HG02981 (cell line): ENCODE measurements around the gene HSD17B12.

Experiments used
- ATAC-seq: cut with Tn5 transposase; IDR thresholded peaks from one replicate; pipeline ENCODE4 v1.9.1; 2021; ENCODE audit warnings: mild to moderate bottlenecking, moderate library complexity; ENCODE audit not compliant: unreplicated experiment

HSD17B12 gene

GRCh38 chr11:43687120-43687791 lies 6.7 kb downstream of the HSD17B12 start:
- no peak for ATAC-seq

GRCh38 chr11:43688394-43688793 lies 7.9 kb downstream of the HSD17B12 start:
- ATAC-seq, result no peak

- ATAC-seq, result no peak
Observed at GRCh38 chr11:43689167-43689566, 8.6 kb downstream of the HSD17B12 start.

DNA sequence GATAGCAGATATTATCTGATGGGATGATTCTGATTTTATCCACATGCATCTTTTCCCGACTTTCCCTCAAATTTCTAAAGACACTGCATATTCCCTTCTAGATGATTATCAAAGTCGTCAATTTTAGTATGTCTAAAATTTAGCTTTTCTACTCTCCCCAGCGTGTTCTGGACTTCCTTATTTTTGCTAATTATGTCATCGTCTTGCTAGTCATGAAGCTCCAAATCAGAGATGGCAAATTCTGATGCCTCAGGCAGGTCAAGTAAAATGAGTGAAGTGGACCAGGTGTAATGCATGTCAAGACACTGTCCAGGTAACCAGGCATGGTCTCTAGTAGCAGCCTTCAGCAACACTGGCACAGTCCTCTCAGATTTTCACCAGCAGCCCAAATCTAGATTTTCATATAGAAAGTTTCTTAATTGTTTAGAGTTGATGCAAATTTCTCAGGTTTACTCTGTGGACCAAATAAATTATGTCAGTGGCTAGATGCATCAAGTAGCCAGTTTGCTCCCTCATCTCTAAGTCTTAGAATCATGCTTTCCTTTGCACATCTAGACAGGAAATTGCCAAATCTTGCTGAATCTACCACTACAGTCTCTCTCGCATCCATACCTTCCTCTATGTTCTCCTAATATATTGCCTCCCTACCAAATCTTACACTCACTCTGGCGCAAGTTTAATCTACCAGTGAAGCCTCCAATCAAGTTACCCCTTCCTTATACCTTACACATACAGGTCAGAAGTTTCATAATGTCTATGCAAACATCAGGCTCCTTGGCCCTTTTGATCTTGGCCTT lies 10.6 kb downstream of the HSD17B12 start:
- no peak for ATAC-seq

- no peak for ATAC-seq
Observed at GRCh38 chr11:43691806-43692205, 11.3 kb downstream of the HSD17B12 start.

- ATAC-seq, result no peak
Observed at GRCh38 chr11:43693069-43693468, 12.5 kb downstream of the HSD17B12 start.

GRCh38 chr11:43693731-43694130 lies 13.2 kb downstream of the HSD17B12 start:
- ATAC-seq, result no peak

DNA sequence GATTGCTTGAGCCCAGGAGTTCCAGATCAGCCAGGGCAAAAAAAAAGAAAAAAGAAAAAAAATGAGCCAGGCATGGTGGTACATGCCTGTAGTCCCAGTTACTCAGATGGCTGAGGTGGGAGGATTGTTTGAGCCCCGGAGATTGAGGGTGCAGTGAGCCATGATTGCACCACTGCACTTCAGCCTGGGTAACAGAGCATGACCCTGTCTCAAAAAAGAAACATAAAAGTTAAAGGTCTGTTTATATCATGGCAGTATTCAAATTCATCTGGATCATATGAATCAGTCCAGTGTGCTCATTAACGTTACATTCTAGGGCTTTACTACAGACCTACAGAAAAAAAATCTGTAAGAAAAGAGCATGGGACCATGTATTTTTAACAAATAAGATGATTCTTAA lies 13.9 kb downstream of the HSD17B12 start:
- peak; percentile 65 for ATAC-seq

DNA sequence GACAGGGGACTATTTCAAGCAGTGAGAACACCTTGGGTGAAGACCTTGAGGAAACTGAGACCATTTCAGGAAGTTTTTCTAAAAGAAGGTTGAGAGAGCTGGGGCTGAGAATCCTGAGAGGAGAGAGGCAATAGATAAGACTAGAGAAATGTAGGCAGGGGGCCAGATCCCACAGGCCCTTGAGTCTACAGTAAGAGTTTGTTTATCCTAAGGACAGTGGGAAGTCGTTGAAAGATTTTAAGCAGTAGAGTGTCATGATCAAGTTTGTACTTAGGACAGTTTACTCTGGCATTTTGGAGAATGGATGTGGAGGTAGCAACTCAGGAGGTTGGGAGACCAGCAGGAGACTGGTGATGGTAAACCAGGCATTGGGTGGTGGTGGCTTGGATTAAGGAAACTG lies 17.1 kb downstream of the HSD17B12 start:
- no peak for ATAC-seq

GRCh38 chr11:43699870-43700269 lies 19.3 kb downstream of the HSD17B12 start:
- ATAC-seq, result no peak

DNA sequence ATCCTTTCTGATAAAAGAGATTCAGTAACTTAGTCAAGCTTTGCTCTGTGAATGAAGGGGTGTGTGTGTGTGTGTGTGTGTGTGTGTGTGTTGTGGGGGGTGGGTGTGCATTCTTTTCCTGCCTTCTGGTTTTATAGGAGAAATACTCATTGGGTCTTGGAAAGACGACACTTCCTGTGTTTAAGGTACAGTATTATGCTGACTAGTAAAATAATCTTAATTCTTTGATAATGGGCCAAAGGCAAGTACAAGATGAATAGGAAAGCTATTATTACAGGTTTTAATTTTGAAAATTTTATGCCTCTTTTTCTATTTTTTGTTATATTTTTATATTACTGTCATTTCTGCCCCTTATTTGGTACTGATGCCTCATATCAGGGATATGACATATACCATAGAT lies 26.1 kb downstream of the HSD17B12 start:
- ATAC-seq, result no peak

GRCh38 chr11:43708776-43709175 lies 28.2 kb downstream of the HSD17B12 start:
- no peak for ATAC-seq

- no peak for ATAC-seq
Observed at GRCh38 chr11:43709689-43710088, 29.2 kb downstream of the HSD17B12 start.

DNA sequence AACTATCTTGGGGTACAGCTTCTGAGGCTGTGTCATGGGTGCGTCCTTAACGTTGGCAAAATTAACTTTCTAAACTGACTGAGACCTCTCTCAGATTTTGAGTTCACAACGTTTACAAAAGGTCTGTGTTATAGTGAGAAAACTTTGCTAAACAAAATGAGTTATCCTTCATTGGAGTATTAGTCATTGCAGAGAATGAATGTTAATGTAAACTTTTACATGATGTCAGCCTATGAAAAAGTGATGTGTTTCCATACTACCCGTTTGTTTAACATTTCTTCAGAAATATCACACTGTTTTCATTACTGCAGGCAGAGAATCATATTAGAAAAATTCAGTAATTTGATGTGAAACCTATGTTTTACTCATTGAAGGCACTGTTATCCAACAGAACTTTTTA lies 32.1 kb downstream of the HSD17B12 start:
- ATAC-seq, result no peak

DNA sequence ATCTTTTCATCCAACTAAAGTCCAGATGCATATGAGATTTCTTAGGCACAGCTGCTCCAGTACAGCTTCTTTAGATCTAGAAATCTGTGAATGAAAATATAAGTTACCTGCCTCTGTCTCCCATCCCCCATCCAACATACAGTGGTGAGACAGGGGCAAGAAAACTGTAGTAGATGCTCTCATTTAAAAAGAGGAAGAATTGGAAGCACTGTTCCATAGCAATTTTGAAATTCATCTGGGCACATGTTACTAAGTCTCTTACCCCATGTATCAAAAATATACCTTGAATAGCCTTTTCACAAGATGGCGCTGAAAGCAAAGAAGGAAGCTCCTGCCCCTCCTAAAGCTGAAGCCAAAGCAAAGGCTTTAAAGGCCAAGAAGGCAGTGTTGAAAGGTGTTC lies 37.8 kb downstream of the HSD17B12 start:
- no peak for ATAC-seq

DNA sequence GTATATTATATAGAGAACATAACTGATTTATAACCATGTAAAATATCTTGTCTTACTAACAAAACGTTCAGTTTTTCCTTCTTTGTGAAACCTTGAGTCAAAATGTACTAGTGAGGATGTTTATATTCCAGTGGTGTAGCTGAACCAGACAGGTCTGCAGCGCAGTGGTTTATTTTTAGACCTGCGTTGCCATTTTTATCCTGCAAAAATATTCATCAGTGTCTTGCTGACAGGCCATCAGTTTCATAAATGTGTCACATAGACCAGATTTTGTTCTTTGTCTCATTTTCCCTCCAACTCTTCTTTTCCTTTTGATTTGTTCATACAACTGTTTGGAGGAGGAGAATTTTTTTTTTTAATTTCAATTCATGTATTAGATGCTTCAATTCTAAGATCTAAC lies 43.1 kb downstream of the HSD17B12 start:
- ATAC-seq, result no peak

DNA sequence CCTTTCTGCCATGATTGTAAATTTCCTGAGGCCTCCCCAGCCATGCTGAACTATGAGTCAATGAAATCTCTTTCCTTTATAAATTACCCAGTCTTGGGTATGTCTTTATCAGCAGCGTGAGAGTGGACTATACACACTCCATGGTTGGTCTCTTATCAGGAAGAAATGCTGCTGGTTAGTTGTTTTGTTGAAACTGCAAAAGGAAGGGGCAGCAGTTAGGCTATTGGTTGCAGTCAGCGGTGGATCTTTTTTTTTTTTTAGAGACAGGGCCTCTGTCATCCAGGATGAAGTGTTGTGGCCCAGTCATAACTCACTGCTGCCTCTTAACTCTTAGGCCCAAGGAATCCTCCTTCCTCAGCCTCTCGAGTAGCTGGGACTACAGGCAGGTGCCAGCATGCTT lies 51.7 kb downstream of the HSD17B12 start:
- ATAC-seq, result no peak

DNA sequence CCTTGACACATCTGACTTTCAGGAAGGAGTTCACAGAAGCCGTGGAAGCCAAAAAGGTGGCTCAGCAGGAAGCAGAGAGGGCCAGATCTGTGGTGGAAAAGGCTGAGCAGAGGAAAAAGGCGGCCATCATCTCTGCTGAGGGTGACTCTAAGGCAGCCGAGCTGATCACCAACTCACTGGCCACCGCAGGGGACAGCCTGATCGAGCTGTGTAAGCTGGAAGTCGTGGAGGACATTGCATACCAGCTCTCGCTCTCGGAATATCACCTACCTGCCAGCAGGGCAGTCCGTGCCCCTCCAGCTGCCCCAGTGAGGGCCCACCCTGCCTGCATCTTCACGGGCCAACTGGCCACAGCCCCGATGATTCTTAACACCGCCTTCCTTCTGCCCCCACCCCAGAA lies 53.7 kb downstream of the HSD17B12 start:
- no peak for ATAC-seq

DNA sequence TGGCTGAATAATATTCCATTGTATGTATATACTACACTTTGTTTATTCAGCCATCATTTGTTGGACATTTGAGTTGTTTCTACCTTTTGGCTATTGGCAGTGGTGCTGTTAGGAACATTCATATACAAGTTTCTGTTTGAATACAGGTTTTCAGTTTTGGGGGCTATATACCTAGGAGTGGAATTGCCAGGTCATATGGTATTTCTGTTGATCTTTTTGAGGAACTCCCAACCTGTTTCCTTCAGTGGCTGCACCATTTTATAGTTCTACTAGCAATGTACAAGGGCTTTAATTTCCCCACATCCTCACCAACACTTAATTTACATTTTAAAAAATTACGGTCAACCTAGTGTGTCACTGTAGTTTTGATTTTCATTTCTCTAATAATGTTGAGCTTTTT lies 54.6 kb downstream of the HSD17B12 start:
- no peak for ATAC-seq

- ATAC-seq, result no peak
Observed at GRCh38 chr11:43735961-43736360, 55.4 kb downstream of the HSD17B12 start.

GRCh38 chr11:43736502-43737200 lies 56.1 kb downstream of the HSD17B12 start:
- no peak for ATAC-seq

DNA sequence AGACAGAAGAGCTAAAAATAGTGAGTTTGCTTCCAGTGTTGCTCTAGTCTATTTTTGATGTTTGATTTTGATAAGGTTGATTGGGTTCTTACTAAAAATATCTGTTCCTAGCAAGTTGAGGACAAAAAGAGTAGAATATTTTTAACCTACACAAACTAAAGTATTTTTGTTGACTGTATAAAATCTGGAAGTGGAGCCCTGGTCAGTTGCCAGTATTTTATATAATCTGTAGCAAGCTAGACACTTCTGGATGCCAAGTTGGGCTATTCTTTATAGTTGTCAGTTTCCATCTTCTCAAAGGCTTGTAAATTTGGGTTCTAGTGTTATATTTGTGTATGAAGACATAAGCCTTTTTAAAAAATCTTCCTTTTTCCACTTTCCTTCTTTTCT lies 56.7 kb downstream of the HSD17B12 start:
- no peak for ATAC-seq
